ENCODE measurements around the gene CMTM5. TPM values are rescaled to one million over a fixed set of nuclear protein-coding genes. Genes with fewer than 3 reads are reported as not detected.
"Not testable (repeated sequence)": the region's sequence is repeated elsewhere in the genome, so short reads cannot be mapped to it uniquely, and the experiment has no call there.

Gene CMTM5
- total and polyA plus RNA-seq, 5 donors from 2014 or later = 2.8 TPM; not detected in 4

GRCh38 chr14:23398348-23398747 lies 21.5 kb downstream of the CMTM5 start:
- Mint-ChIP-seq H3K36me3 (no peaks in the 10 kb centered on the region), H3K27me3 (peaks cover 2% of the 10 kb centered on the region), H3K27ac (peak overlapping the region in 1 of 3 donors; percentile 58), H3K4me1 (no peaks in the 10 kb centered on the region), H3K9me3 (no peaks in the 10 kb centered on the region), H3K4me3 (no peak overlapping the region)
- Histone ChIP-seq H3K9me3 (ENCODE audit: control insufficient read depth in 2 of 2, low read length in 2 of 2) (no peaks in the 10 kb centered on the region), H3K36me3 (ENCODE audit: control insufficient read depth, insufficient read depth, low read length) (no peaks in the 10 kb centered on the region), H3K27me3 (ENCODE audit: control insufficient read depth, insufficient read depth, low read length) (no peaks in the 10 kb centered on the region), H3K4me3 (ENCODE audit: low read depth, low read length) (no peak overlapping the region), H3K4me1 (ENCODE audit: control insufficient read depth, insufficient read depth, low read length, poor library complexity, severe bottlenecking) (no peaks in the 10 kb centered on the region), H3K27ac (ENCODE audit: insufficient read depth, low read length, poor library complexity, severe bottlenecking) (no peak overlapping the region)
- DNase-seq (no peak), ATAC-seq (ENCODE audit: low read depth in 2 of 2) (no peak)

DNA sequence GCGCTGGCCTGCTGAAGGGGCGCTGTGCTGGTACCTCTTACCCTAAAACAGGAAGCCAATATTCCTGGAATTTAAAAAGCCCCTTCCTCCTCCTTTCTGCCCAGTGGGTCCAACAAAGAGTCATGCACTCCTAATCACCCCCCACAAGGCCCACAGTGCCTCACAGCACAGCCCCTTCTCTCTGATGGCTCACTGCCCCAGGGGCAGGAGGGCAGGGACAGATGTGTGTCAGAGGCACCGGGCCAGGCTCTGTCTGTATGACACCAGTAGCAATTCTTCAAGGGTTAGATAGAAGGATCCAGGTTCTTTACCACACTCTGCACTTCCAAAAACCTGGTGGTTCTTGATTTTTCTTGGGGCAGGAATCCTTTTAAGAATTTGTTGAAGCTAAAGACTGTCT lies 22.3 kb downstream of the CMTM5 start:
- H3K4me1 ChIP-seq (ENCODE audit: control insufficient read depth, insufficient read depth, low read length, poor library complexity, severe bottlenecking) = no peaks in the 10 kb centered on the region
- Mint-ChIP-seq H3K4me1 (no peaks in the 10 kb centered on the region), H3K4me3 (no peak overlapping the region), H3K27me3 (peaks cover 8% of the 10 kb centered on the region), H3K36me3 (no peaks in the 10 kb centered on the region), H3K9me3 (no peaks in the 10 kb centered on the region), H3K27ac (no peak overlapping the region)
- H3K27ac ChIP-seq (ENCODE audit: insufficient read depth, low read length, poor library complexity, severe bottlenecking) = no peak overlapping the region
- ATAC-seq (ENCODE audit: low read depth in 2 of 2) = no peak
- DNase-seq = no peak
- H3K27me3 ChIP-seq (ENCODE audit: control insufficient read depth, insufficient read depth, low read length) = no peaks in the 10 kb centered on the region
- H3K9me3 ChIP-seq (ENCODE audit: control insufficient read depth in 2 of 2, low read length in 2 of 2) = no peaks in the 10 kb centered on the region
- H3K4me3 ChIP-seq (ENCODE audit: low read depth, low read length) = no peak overlapping the region
- H3K36me3 ChIP-seq (ENCODE audit: control insufficient read depth, insufficient read depth, low read length) = no peaks in the 10 kb centered on the region

GRCh38 chr14:23399591-23399990 lies 22.7 kb downstream of the CMTM5 start:
- no peaks in the 10 kb centered on the region for H3K9me3 Mint-ChIP-seq
- H3K36me3 Mint-ChIP-seq = no peaks in the 10 kb centered on the region
- H3K4me1 ChIP-seq (ENCODE audit: control insufficient read depth, insufficient read depth, low read length, poor library complexity, severe bottlenecking) = no peaks in the 10 kb centered on the region

GRCh38 chr14:23400496-23401149 lies 23.8 kb downstream of the CMTM5 start:
- H3K9me3 ChIP-seq (ENCODE audit: control insufficient read depth in 2 of 2, low read length in 2 of 2); H3K36me3 Mint-ChIP-seq; H3K27me3 ChIP-seq (ENCODE audit: control insufficient read depth, insufficient read depth, low read length); H3K27me3 Mint-ChIP-seq; H3K27ac ChIP-seq (ENCODE audit: insufficient read depth, low read length, poor library complexity, severe bottlenecking); H3K4me3 Mint-ChIP-seq; H3K4me3 ChIP-seq (ENCODE audit: low read depth, low read length); DNase-seq; H3K4me1 Mint-ChIP-seq; ATAC-seq (ENCODE audit: low read depth in 2 of 2); H3K9me3 Mint-ChIP-seq; H3K27ac Mint-ChIP-seq; H3K4me1 ChIP-seq (ENCODE audit: control insufficient read depth, insufficient read depth, low read length, poor library complexity, severe bottlenecking); H3K36me3 ChIP-seq (ENCODE audit: control insufficient read depth, insufficient read depth, low read length): not testable (repeated sequence)

More at GRCh38 chr14:23399591-23399990, 22.7 kb downstream of the CMTM5 start:
- no peak for DNase-seq
- Mint-ChIP-seq H3K27me3 (peaks cover 8% of the 10 kb centered on the region), H3K4me3 (no peak overlapping the region), H3K27ac (no peak overlapping the region), H3K4me1 (no peaks in the 10 kb centered on the region)
- Histone ChIP-seq H3K9me3 (ENCODE audit: control insufficient read depth in 2 of 2, low read length in 2 of 2) (no peaks in the 10 kb centered on the region), H3K36me3 (ENCODE audit: control insufficient read depth, insufficient read depth, low read length) (no peaks in the 10 kb centered on the region), H3K27me3 (ENCODE audit: control insufficient read depth, insufficient read depth, low read length) (no peaks in the 10 kb centered on the region), H3K4me3 (ENCODE audit: low read depth, low read length) (no peak overlapping the region), H3K27ac (ENCODE audit: insufficient read depth, low read length, poor library complexity, severe bottlenecking) (no peak overlapping the region)
- ATAC-seq (ENCODE audit: low read depth in 2 of 2) = no peak

DNA sequence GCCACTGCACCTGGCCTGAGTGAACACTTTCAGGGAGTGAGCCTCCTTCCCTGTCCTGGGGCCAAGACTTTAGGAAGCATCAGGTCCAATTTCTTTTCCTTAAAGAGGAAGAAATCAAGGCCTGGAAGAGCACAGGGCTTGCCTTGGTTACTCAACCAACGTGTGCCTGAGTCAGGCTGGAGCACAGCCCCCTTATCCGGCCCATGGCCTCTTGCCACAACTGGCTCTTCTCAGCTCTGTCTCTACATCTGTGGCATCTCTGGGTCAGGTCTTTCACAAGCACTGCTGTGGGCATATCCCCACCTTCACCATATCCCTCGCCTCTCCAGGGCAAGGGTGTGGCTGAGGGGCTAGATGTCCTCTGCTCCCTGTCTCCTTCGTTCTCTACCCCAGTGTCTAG lies 24.4 kb downstream of the CMTM5 start:
- Histone ChIP-seq H3K9me3 (ENCODE audit: control insufficient read depth in 2 of 2, low read length in 2 of 2) (no peaks in the 10 kb centered on the region), H3K27me3 (ENCODE audit: control insufficient read depth, insufficient read depth, low read length) (no peaks in the 10 kb centered on the region), H3K4me1 (ENCODE audit: control insufficient read depth, insufficient read depth, low read length, poor library complexity, severe bottlenecking) (no peaks in the 10 kb centered on the region), H3K36me3 (ENCODE audit: control insufficient read depth, insufficient read depth, low read length) (no peaks in the 10 kb centered on the region), H3K27ac (ENCODE audit: insufficient read depth, low read length, poor library complexity, severe bottlenecking) (no peak overlapping the region), H3K4me3 (ENCODE audit: low read depth, low read length) (no peak overlapping the region)
- ATAC-seq (ENCODE audit: low read depth in 2 of 2) (no peak), DNase-seq (no peak)
- H3K9me3 Mint-ChIP-seq = no peaks in the 10 kb centered on the region
- H3K27me3 Mint-ChIP-seq = peaks cover 8% of the 10 kb centered on the region
- H3K36me3 Mint-ChIP-seq = no peaks in the 10 kb centered on the region
- H3K4me3 Mint-ChIP-seq = no peak overlapping the region
- H3K27ac Mint-ChIP-seq = no peak overlapping the region
- no peaks in the 10 kb centered on the region for H3K4me1 Mint-ChIP-seq

DNA sequence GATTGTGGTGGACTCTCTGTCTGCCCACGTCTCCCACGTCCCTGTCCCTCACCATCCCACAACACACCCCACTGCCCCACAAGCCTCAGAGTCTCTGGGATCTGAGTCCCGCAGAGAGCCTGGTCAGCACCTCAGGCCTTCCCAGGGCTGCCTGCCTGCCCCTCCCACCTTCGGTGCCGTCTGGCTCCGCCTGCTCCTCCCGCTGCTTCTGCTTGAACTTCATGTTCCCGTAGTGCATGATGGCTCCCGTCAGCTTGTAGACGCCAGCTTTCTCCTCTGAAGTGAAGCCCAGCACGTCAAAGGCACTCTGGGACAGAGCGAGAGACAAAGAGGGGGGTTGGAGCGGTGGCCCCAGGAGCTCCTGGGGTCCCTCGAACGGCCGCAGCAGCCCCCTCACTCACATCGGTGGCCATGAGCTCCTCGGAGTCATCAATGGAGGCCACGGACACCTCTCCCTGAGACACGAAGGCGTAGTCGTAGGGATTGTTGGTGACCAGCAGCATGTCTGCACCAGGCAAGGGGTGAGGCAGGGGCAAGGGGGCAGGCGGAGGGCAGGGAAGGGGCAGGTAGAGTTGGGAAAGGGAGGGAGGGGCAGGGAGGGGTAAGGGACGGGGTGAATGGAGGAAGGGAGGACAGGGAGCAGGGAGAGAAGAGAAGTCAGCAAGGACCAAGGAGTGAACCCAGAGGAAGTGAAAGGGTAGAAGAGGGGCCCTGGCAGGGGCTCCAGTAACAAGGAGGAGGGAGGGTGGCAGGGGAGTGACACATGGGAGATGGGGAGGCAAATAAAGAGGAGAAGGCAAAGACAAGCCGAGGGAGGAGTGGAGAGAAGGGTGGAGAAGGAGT lies 25.7 kb downstream of the CMTM5 start:
- H3K27ac Mint-ChIP-seq = no peak overlapping the region
- H3K4me3 Mint-ChIP-seq = no peak overlapping the region
- Histone ChIP-seq H3K27me3 (ENCODE audit: control insufficient read depth, insufficient read depth, low read length) (no peaks in the 10 kb centered on the region), H3K27ac (ENCODE audit: insufficient read depth, low read length, poor library complexity, severe bottlenecking) (no peak overlapping the region), H3K4me1 (ENCODE audit: control insufficient read depth, insufficient read depth, low read length, poor library complexity, severe bottlenecking) (no peaks in the 10 kb centered on the region), H3K9me3 (ENCODE audit: control insufficient read depth in 2 of 2, low read length in 2 of 2) (no peaks in the 10 kb centered on the region), H3K4me3 (ENCODE audit: low read depth, low read length) (no peak overlapping the region), H3K36me3 (ENCODE audit: control insufficient read depth, insufficient read depth, low read length) (no peaks in the 10 kb centered on the region)
- no peaks in the 10 kb centered on the region for H3K4me1 Mint-ChIP-seq
- DNase-seq = no peak
- peaks cover 0 to under 1% (median 0%) of the 10 kb centered on the region in 7 donors for H3K9me3 Mint-ChIP-seq
- H3K36me3 Mint-ChIP-seq = no peaks in the 10 kb centered on the region
- ATAC-seq (ENCODE audit: low read depth in 2 of 2) = no peak
- peaks cover 8% of the 10 kb centered on the region for H3K27me3 Mint-ChIP-seq

DNA sequence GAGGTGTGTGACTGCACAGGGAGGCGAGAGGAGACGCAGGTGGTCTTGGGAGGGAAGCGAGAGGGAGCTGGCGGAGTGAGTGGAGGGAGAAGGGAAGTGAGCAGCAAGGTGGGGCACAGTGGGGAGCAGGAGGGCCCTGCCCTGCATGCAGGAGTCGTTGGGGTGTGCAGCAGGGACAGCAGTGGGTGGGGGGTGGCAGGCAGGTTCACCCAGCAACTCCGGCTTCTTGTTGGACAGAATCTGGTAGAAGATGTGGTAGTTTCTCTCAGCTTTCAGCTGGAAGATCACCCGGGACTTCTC lies 26.2 kb downstream of the CMTM5 start:
- Mint-ChIP-seq H3K9me3 (peaks cover 0 to 2% (median 0%) of the 10 kb centered on the region in 7 donors), H3K4me1 (no peaks in the 10 kb centered on the region), H3K27ac (peak overlapping the region in 1 of 3 donors; percentile 26), H3K36me3 (no peaks in the 10 kb centered on the region), H3K4me3 (no peak overlapping the region), H3K27me3 (peaks cover 8% of the 10 kb centered on the region)
- Histone ChIP-seq H3K4me3 (ENCODE audit: low read depth, low read length) (no peak overlapping the region), H3K27me3 (ENCODE audit: control insufficient read depth, insufficient read depth, low read length) (no peaks in the 10 kb centered on the region), H3K9me3 (ENCODE audit: control insufficient read depth in 2 of 2, low read length in 2 of 2) (no peaks in the 10 kb centered on the region), H3K36me3 (ENCODE audit: control insufficient read depth, insufficient read depth, low read length) (no peaks in the 10 kb centered on the region), H3K4me1 (ENCODE audit: control insufficient read depth, insufficient read depth, low read length, poor library complexity, severe bottlenecking) (no peaks in the 10 kb centered on the region), H3K27ac (ENCODE audit: insufficient read depth, low read length, poor library complexity, severe bottlenecking) (no peak overlapping the region)
- no peak for ATAC-seq (ENCODE audit: low read depth in 2 of 2)
- DNase-seq = no peak

GRCh38 chr14:23403908-23404307 lies 27.1 kb downstream of the CMTM5 start:
- Mint-ChIP-seq H3K9me3 (peaks cover 0 to 2% (median 0%) of the 10 kb centered on the region in 7 donors), H3K36me3 (no peaks in the 10 kb centered on the region), H3K27ac (no peak overlapping the region), H3K4me3 (no peak overlapping the region), H3K27me3 (peaks cover 8% of the 10 kb centered on the region), H3K4me1 (no peaks in the 10 kb centered on the region)
- no peaks in the 10 kb centered on the region for H3K36me3 ChIP-seq (ENCODE audit: control insufficient read depth, insufficient read depth, low read length)
- no peak overlapping the region for H3K27ac ChIP-seq (ENCODE audit: insufficient read depth, low read length, poor library complexity, severe bottlenecking)
- no peak for DNase-seq
- no peak overlapping the region for H3K4me3 ChIP-seq (ENCODE audit: low read depth, low read length)
- H3K9me3 ChIP-seq (ENCODE audit: control insufficient read depth in 2 of 2, low read length in 2 of 2) = no peaks in the 10 kb centered on the region
- H3K4me1 ChIP-seq (ENCODE audit: control insufficient read depth, insufficient read depth, low read length, poor library complexity, severe bottlenecking) = no peaks in the 10 kb centered on the region
- no peak for ATAC-seq (ENCODE audit: low read depth in 2 of 2)
- H3K27me3 ChIP-seq (ENCODE audit: control insufficient read depth, insufficient read depth, low read length) = no peaks in the 10 kb centered on the region

Data from CD4-positive, CD25-positive, alpha-beta regulatory T cell (primary cell).